A549 (cell line): ENCODE data around the gene BCAS1. TPM values are rescaled to one million over a fixed set of nuclear protein-coding genes. Genes with fewer than 3 reads are reported as not detected.

Experiments used
- ATAC-seq, 2 experiments: fragments of 200-7000 bp in 1 of 2; fragments of >200 bp in 1 of 2; cut with Nextera tagmentation in 1 of 2; cut with Tn5 transposase in 1 of 2; 3 replicates each; pipeline versions ENCODE4 v1.8.0 to v1.9.1; 2018 to 2020; ENCODE audit warnings: mild to moderate bottlenecking in 1 of 2, moderate library complexity in 1 of 2
- CTCF ChIA-PET: fragments of 300-600 bp; sonication (Branson Sonifier 250); formaldehyde crosslinking; extraction: SDS; loops from one replicate; lab custom pipeline; 2021; ENCODE audit warnings: antibody characterized with exemption, inconsistent platforms; lab: Yijun Ruan, JAX
- POLR2A ChIA-PET: fragments of 350-600 bp; formaldehyde crosslinking; extraction: SDS; loops from one replicate; lab custom pipeline; 2021; ENCODE audit warnings: antibody characterized with exemption, inconsistent platforms; lab: Yijun Ruan, JAX
- DNase-seq, 2 experiments: peaks; one replicate each; pipeline versions ENCODE4 v3.0.0 to v3.0.0-alpha.2; 2011 to 2016; ENCODE audit warnings: low read depth in 1 of 2, low spot score in 1 of 2
- FAIRE-seq: peaks from 2 replicates; lab custom pipeline; 2011; peaks lifted over from hg19 to GRCh38; lab: Jason Lieb, UNC
- H3K27ac ChIP-seq, 2 experiments: fragments of >200 bp; sonication (Bioruptor Twin); formaldehyde crosslinking; 3 replicates each; pipeline ENCODE4 v1.5.1; 2016 to 2017
- H3K4me1 ChIP-seq: fragments of >200 bp; sonication (Bioruptor Twin); formaldehyde crosslinking; 3 replicates; pipeline ENCODE4 v1.6.1; 2016
- H3K4me2 ChIP-seq: fragments of >200 bp; sonication (Bioruptor Twin); formaldehyde crosslinking; 3 replicates; pipeline ENCODE4 v1.6.1; 2016
- H3K4me3 ChIP-seq: fragments of >200 bp; sonication (Bioruptor Twin); formaldehyde crosslinking; 3 replicates; pipeline ENCODE4 v1.5.1; 2016
- H3K9me3 ChIP-seq: fragments of >200 bp; sonication (Bioruptor Twin); formaldehyde crosslinking; 3 replicates; pipeline ENCODE4 v1.6.1; 2016
- CBX8 ChIP-seq: fragments of 200-600 bp; sonication (generic); IDR thresholded peaks from 2 replicates; pipeline ENCODE4 v1.6.1; 2016
- CHD2 ChIP-seq: fragments of 150-350 bp; IDR thresholded peaks from 2 replicates; pipeline ENCODE4 v1.6.1; 2014; ENCODE audit warnings: low read length; ENCODE audit not compliant: partially characterized antibody
- E2F6 ChIP-seq: IDR thresholded peaks from 2 replicates; pipeline ENCODE4 v1.6.1; 2012; ENCODE audit warnings: low read depth, borderline replicate concordance
- EHMT2 ChIP-seq: fragments of 200-600 bp; sonication (generic); IDR thresholded peaks from 2 replicates; pipeline ENCODE4 v1.6.1; 2016; ENCODE audit warnings: antibody characterized with exemption, low read depth, mild to moderate bottlenecking, moderate library complexity
- GATA3 ChIP-seq: IDR thresholded peaks from 2 replicates; pipeline ENCODE4 v1.6.1; 2012; ENCODE audit warnings: borderline replicate concordance
- HES2 ChIP-seq: fragments of >200 bp; sonication (Bioruptor Twin); formaldehyde crosslinking; IDR thresholded peaks from 2 replicates; pipeline ENCODE4 v1.6.1; 2016
- HMGXB4 ChIP-seq: fragments of 250-450 bp; sonication (Bioruptor Pico); IDR thresholded peaks from 2 replicates; pipeline ENCODE4 v1.5.0; 2021; ENCODE audit warnings: mild to moderate bottlenecking, moderate library complexity, borderline replicate concordance
- HOXB13 ChIP-seq: fragments of 250-450 bp; sonication (Bioruptor Pico); IDR thresholded peaks from 2 replicates; pipeline ENCODE4 v1.5.0; 2020; ENCODE audit warnings: low read depth, mild to moderate bottlenecking, moderate library complexity
- KDM1A ChIP-seq: fragments of 200-600 bp; sonication (generic); IDR thresholded peaks from 2 replicates; pipeline ENCODE4 v1.6.1; 2016; ENCODE audit warnings: low read depth, mild to moderate bottlenecking
- KDM5A ChIP-seq: fragments of 200-600 bp; sonication (generic); IDR thresholded peaks from 2 replicates; pipeline ENCODE4 v1.6.1; 2016; ENCODE audit warnings: antibody characterized with exemption, mild to moderate bottlenecking
- MAFK ChIP-seq: fragments of 450-650 bp; IDR thresholded peaks from 2 replicates; pipeline ENCODE4 v1.6.1; 2014; ENCODE audit not compliant: partially characterized antibody
- MAZ ChIP-seq: fragments of 150-350 bp; IDR thresholded peaks from 2 replicates; pipeline ENCODE4 v1.6.1; 2014; ENCODE audit warnings: antibody characterized with exemption, low read depth, low read length, borderline replicate concordance
- NFE2L2 ChIP-seq: fragments of 150-350 bp; conservative IDR thresholded peaks from 2 replicates; pipeline ENCODE4 v1.6.1; 2014; ENCODE audit warnings: low read length
- PHF8 ChIP-seq: fragments of 200-600 bp; sonication (generic); IDR thresholded peaks from 2 replicates; pipeline ENCODE4 v1.6.1; 2016; ENCODE audit warnings: low read depth, mild to moderate bottlenecking, antibody characterized with exemption, moderate library complexity, borderline replicate concordance
- RARB ChIP-seq: fragments of 250-450 bp; sonication (Bioruptor Pico); IDR thresholded peaks from 2 replicates; pipeline ENCODE4 v1.8.0; 2021; ENCODE audit warnings: mild to moderate bottlenecking, moderate library complexity
- REST ChIP-seq: fragments of 200-600 bp; sonication (generic); IDR thresholded peaks from 2 replicates; pipeline ENCODE4 v1.6.1; 2016; ENCODE audit warnings: antibody characterized with exemption, mild to moderate bottlenecking, moderate library complexity
- RFX5 ChIP-seq: fragments of 450-650 bp; IDR thresholded peaks from 2 replicates; pipeline ENCODE4 v1.7.1; 2014; ENCODE audit warnings: antibody characterized with exemption, mild to moderate bottlenecking, moderate library complexity
- SREBF2 ChIP-seq: fragments of 450-650 bp; IDR thresholded peaks from 2 replicates; pipeline ENCODE4 v1.6.1; 2014; ENCODE audit warnings: mild to moderate bottlenecking, moderate library complexity
- TFCP2L1 ChIP-seq: fragments of 250-450 bp; sonication (Bioruptor Pico); IDR thresholded peaks from 2 replicates; pipeline ENCODE4 v1.5.0; 2021; ENCODE audit warnings: mild to moderate bottlenecking
- TP53 ChIP-seq: fragments of 250-450 bp; sonication (Bioruptor Pico); IDR thresholded peaks from 2 replicates; pipeline ENCODE4 v1.5.0; 2021; ENCODE audit warnings: mild to moderate bottlenecking, moderate library complexity
- ZC3H11A ChIP-seq: fragments of 450-650 bp; IDR thresholded peaks from 2 replicates; pipeline ENCODE4 v1.6.1; 2014; ENCODE audit warnings: antibody characterized with exemption, mild to moderate bottlenecking
- ZFP36 ChIP-seq: fragments of 450-650 bp; IDR thresholded peaks from 2 replicates; pipeline ENCODE4 v1.6.1; 2014; ENCODE audit warnings: borderline replicate concordance; ENCODE audit not compliant: partially characterized antibody
- WGBS: methylation state at CpG from one replicate; pipeline ENCODE4 v1.1.6; 2017; ENCODE audit errors: missing lambda C conversion rate; 5-methylcytosine and 5-hydroxymethylcytosine counted together
- polyA plus RNA-seq, 4 experiments: library from polyadenylated mRNA; depleted of rRNA in 3 of 4; stranded (reverse); fragments of >200 nt; fragmentation: RNase III in 1 of 4; extraction: RNeasy Plus Mini Kit Qiagen cat#74134 plus additional on column Dnase treatment in 1 of 4; gene quantifications; 2 replicates in 3 of 4; 3 replicates in 1 of 4; pipeline ENCODE4 v1.2.3, GENCODE V29; 2011 to 2017
- TF ChIP-seq, protein P1 (sequence below): fragments of 250-450 bp; sonication (Bioruptor Pico); IDR thresholded peaks from 2 replicates; pipeline ENCODE4 v1.5.0; 2020; ENCODE audit warnings: low read depth, mild to moderate bottlenecking, moderate library complexity
- TF ChIP-seq, protein P2 (sequence below): IDR thresholded peaks from 2 replicates; pipeline ENCODE4 v1.6.1; 2012
- TF ChIP-seq, protein P3 (sequence below): fragments of 150-350 bp; IDR thresholded peaks from 2 replicates; pipeline ENCODE4 v1.6.1; 2014; ENCODE audit warnings: low read depth, mild to moderate bottlenecking, low read length

The BCAS1 gene
- polyA plus RNA-seq, 2 of the 4 experiments (the other 2 are of a cell fraction), result 1.4 to 3.9 TPM

DNA sequence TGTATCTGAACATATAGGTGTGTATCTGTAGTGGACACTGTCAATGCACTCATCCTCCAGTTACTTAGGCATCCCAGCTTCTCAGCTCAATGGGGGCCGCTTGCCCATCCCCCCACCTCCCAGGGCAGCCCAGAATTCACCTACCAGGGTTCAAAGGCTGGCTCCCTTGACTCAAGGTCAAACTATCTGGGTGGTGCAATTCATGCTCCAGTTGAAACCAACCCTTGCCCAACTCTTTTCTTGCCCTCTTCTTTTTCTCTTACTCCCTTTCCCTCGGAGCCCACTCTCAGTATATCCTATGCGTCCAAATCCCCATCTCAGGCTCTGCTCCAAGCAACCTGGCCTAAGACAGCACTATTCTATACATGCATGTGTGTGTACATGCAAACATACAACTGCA, 127.4 kb downstream of the BCAS1 start:
- no peak overlapping the region for H3K4me3 ChIP-seq
- FAIRE-seq (no peak), ATAC-seq (no peak), DNase-seq (no peak)
- no peak overlapping the region for H3K27ac ChIP-seq
- no peaks in the 10 kb centered on the region for H3K9me3 ChIP-seq
- POLR2A ChIA-PET, result no interaction called here
- H3K4me2 ChIP-seq, result peak overlapping the region; percentile 17; the same call in 2 of the 3 replicates
- TF ChIP-seq TP53 (CRISPR knock-in tag) (no peak), TFCP2L1 (CRISPR knock-in tag) (no peak), PHF8 (no peak), E2F6 (no peak), CHD2 (no peak), REST (no peak), RFX5 (no peak), ZC3H11A (no peak), KDM5A (no peak)
- TF ChIP-seq, protein P1, sequence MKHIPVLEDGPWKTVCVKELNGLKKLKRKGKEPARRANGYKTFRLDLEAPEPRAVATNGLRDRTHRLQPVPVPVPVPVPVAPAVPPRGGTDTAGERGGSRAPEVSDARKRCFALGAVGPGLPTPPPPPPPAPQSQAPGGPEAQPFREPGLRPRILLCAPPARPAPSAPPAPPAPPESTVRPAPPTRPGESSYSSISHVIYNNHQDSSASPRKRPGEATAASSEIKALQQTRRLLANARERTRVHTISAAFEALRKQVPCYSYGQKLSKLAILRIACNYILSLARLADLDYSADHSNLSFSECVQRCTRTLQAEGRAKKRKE (CRISPR knock-in tag), result no peak
- TF ChIP-seq, protein P2, sequence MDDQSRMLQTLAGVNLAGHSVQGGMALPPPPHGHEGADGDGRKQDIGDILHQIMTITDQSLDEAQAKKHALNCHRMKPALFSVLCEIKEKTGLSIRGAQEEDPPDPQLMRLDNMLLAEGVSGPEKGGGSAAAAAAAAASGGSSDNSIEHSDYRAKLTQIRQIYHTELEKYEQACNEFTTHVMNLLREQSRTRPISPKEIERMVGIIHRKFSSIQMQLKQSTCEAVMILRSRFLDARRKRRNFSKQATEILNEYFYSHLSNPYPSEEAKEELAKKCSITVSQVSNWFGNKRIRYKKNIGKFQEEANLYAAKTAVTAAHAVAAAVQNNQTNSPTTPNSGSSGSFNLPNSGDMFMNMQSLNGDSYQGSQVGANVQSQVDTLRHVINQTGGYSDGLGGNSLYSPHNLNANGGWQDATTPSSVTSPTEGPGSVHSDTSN, result no peak
- TF ChIP-seq, protein P3, sequence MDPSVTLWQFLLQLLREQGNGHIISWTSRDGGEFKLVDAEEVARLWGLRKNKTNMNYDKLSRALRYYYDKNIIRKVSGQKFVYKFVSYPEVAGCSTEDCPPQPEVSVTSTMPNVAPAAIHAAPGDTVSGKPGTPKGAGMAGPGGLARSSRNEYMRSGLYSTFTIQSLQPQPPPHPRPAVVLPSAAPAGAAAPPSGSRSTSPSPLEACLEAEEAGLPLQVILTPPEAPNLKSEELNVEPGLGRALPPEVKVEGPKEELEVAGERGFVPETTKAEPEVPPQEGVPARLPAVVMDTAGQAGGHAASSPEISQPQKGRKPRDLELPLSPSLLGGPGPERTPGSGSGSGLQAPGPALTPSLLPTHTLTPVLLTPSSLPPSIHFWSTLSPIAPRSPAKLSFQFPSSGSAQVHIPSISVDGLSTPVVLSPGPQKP, result no peak
- TF ChIP-seq, all 56 proteins: peak for 0
- H3K4me1 ChIP-seq, result peaks cover 50% of the 10 kb centered on the region
- WGBS, result 50% methylated on average over 3 of the region's 3 CpGs
- CTCF ChIA-PET, result interaction anchor here (0.6 to 9.8 kb wide), 6 partner anchors 14 to 364 kb away, joined by 3 to 120 read pairs (median 4); no protein-coding TSS in a partner anchor

DNA sequence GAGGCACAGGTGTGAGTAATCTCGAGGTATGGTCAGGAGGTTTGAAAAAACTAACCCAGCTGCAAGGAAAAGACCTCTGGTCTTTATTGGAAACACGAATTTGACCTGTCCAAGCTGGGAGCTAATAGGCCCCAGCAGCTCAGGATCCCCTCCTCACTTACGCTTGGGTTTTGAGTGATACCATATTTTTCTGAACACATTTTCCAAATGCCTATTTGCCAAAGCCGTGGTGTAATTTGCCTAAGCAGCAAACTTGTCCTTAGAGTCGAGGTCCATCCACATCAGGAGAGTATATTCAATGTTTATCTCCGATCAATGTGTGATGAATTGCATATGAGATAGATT, 128.0 kb downstream of the BCAS1 start:
- Histone ChIP-seq H3K4me2 (no peak overlapping the region; the same call in 2 of the 3 replicates), H3K4me3 (no peak overlapping the region), H3K9me3 (no peaks in the 10 kb centered on the region), H3K4me1 (peaks cover 50% of the 10 kb centered on the region), H3K27ac (peak overlapping the region in 1 of 2 experiments; percentile 78; a peak in 3 of 6 replicates)
- WGBS, result 77% methylated on average over 6 of the region's 6 CpGs
- no peak for ATAC-seq
- CTCF ChIA-PET, result interaction anchor here (0.6 to 9.8 kb wide), 9 partner anchors 13 to 363 kb away, joined by 3 to 120 read pairs (median 4); partner anchors contain the start of gene BCAS1
- POLR2A ChIA-PET, result no interaction called here
- no peak for DNase-seq
- FAIRE-seq, result no peak
- TF ChIP-seq HOXB13 (CRISPR knock-in tag) (no peak), SREBF2 (no peak), RFX5 (no peak), RARB (CRISPR knock-in tag) (no peak), EHMT2 (no peak), HES2 (no peak), NFE2L2 (no peak), MAFK (no peak), MAZ (no peak), KDM1A (no peak), GATA3 (no peak), ZFP36 (no peak), HMGXB4 (CRISPR knock-in tag) (no peak), CBX8 (no peak)
- TF ChIP-seq, protein P3, result no peak
